ENCODE measurements around the gene ABLIM1.

Gene ABLIM1

GRCh38 chr10:114575417-114576131 is 82.5 kb downstream of the ABLIM1 start:
- no peak for DNase-seq

- DNase-seq = no peak
Measured at GRCh38 chr10:114573330-114574045, 84.6 kb downstream of the ABLIM1 start.

GRCh38 chr10:114571316-114571999 is 86.6 kb downstream of the ABLIM1 start:
- no peak for DNase-seq

- DNase-seq = peak in 1 of 2 donors; percentile 17
Measured at GRCh38 chr10:114566064-114566463, 92.0 kb downstream of the ABLIM1 start.

GRCh38 chr10:114565066-114565465 is 93.0 kb downstream of the ABLIM1 start:
- DNase-seq = no peak

GRCh38 chr10:114561008-114561523 is 97.0 kb downstream of the ABLIM1 start:
- DNase-seq = no peak

GRCh38 chr10:114560144-114560543 is 97.9 kb downstream of the ABLIM1 start:
- DNase-seq = no peak

- no peak for DNase-seq
Measured at GRCh38 chr10:114559636-114560035, 98.4 kb downstream of the ABLIM1 start.

GRCh38 chr10:114557854-114558253 is 100.2 kb downstream of the ABLIM1 start:
- no peak for DNase-seq

- DNase-seq = no peak
Measured at GRCh38 chr10:114556236-114557122, 101.6 kb downstream of the ABLIM1 start.

GRCh38 chr10:114553436-114553835 is 104.6 kb downstream of the ABLIM1 start:
- DNase-seq = peak; percentile 25 to 41

- no peak for DNase-seq
Measured at GRCh38 chr10:114552050-114552449, 106.0 kb downstream of the ABLIM1 start.

GRCh38 chr10:114551636-114551972 is 106.5 kb downstream of the ABLIM1 start:
- DNase-seq = no peak

- peak in 1 of 2 donors; percentile 64 for DNase-seq
Measured at GRCh38 chr10:114550756-114551635, 107.1 kb downstream of the ABLIM1 start.

GRCh38 chr10:114548662-114549061 is 109.4 kb downstream of the ABLIM1 start:
- DNase-seq = no peak

GRCh38 chr10:114547514-114547913 is 110.6 kb downstream of the ABLIM1 start:
- no peak for DNase-seq

- no peak for DNase-seq
Measured at GRCh38 chr10:114547056-114547455, 111.0 kb downstream of the ABLIM1 start.

GRCh38 chr10:114545819-114546218 is 112.3 kb downstream of the ABLIM1 start:
- DNase-seq = no peak

GRCh38 chr10:114545071-114545470 is 113.0 kb downstream of the ABLIM1 start:
- DNase-seq = no peak

- DNase-seq = no peak
Measured at GRCh38 chr10:114544045-114544659, 113.9 kb downstream of the ABLIM1 start.

GRCh38 chr10:114543456-114543855 is 114.6 kb downstream of the ABLIM1 start:
- DNase-seq = no peak

Data from inflammatory macrophage treated with lipopolysaccharide for 1 hour (primary cell).